ENCODE data around the gene TPPP.

TPPP gene

GRCh38 chr5:651296-652022, 41.7 kb downstream of the TPPP start:
- Histone ChIP-seq H3K27me3 (ENCODE audit: control insufficient read depth, insufficient read depth, low read length) (no peaks in the 10 kb centered on the region), H3K4me3 (ENCODE audit: low read depth, low read length) (no peak overlapping the region), H3K27ac (ENCODE audit: low read depth, low read length) (no peak overlapping the region), H3K9ac (ENCODE audit: low read depth, low read length) (no peak overlapping the region), H3K9me3 (ENCODE audit: control insufficient read depth, insufficient read depth, low read length) (peaks cover 21% of the 10 kb centered on the region), H3K4me1 (ENCODE audit: control insufficient read depth, insufficient read depth, low read length) (no peaks in the 10 kb centered on the region), H3K36me3 (ENCODE audit: control insufficient read depth, insufficient read depth, low read length) (peaks cover 70% of the 10 kb centered on the region)

GRCh38 chr5:647727-648126, 45.4 kb downstream of the TPPP start:
- Histone ChIP-seq H3K27ac (ENCODE audit: low read depth, low read length) (no peak overlapping the region), H3K27me3 (ENCODE audit: control insufficient read depth, insufficient read depth, low read length) (no peaks in the 10 kb centered on the region), H3K4me3 (ENCODE audit: low read depth, low read length) (no peak overlapping the region), H3K9me3 (ENCODE audit: control insufficient read depth, insufficient read depth, low read length) (peaks cover 21% of the 10 kb centered on the region), H3K9ac (ENCODE audit: low read depth, low read length) (no peak overlapping the region), H3K4me1 (ENCODE audit: control insufficient read depth, insufficient read depth, low read length) (no peaks in the 10 kb centered on the region), H3K36me3 (ENCODE audit: control insufficient read depth, insufficient read depth, low read length) (peaks cover 79% of the 10 kb centered on the region)

- no peaks in the 10 kb centered on the region for H3K4me1 ChIP-seq (ENCODE audit: control insufficient read depth, insufficient read depth, low read length)
- peaks cover 79% of the 10 kb centered on the region for H3K36me3 ChIP-seq (ENCODE audit: control insufficient read depth, insufficient read depth, low read length)
- no peaks in the 10 kb centered on the region for H3K27me3 ChIP-seq (ENCODE audit: control insufficient read depth, insufficient read depth, low read length)
- no peak overlapping the region for H3K27ac ChIP-seq (ENCODE audit: low read depth, low read length)
- peaks cover 21% of the 10 kb centered on the region for H3K9me3 ChIP-seq (ENCODE audit: control insufficient read depth, insufficient read depth, low read length)
- no peak overlapping the region for H3K4me3 ChIP-seq (ENCODE audit: low read depth, low read length)
- no peak overlapping the region for H3K9ac ChIP-seq (ENCODE audit: low read depth, low read length)
These were observed 45.8 kb downstream of the TPPP start for GRCh38 chr5:647311-647710.

- H3K9me3 ChIP-seq (ENCODE audit: control insufficient read depth, insufficient read depth, low read length): peaks cover 21% of the 10 kb centered on the region
- no peak overlapping the region for H3K27ac ChIP-seq (ENCODE audit: low read depth, low read length)
- no peak overlapping the region for H3K4me3 ChIP-seq (ENCODE audit: low read depth, low read length)
- H3K27me3 ChIP-seq (ENCODE audit: control insufficient read depth, insufficient read depth, low read length): no peaks in the 10 kb centered on the region
- no peaks in the 10 kb centered on the region for H3K4me1 ChIP-seq (ENCODE audit: control insufficient read depth, insufficient read depth, low read length)
- H3K36me3 ChIP-seq (ENCODE audit: control insufficient read depth, insufficient read depth, low read length): peaks cover 77% of the 10 kb centered on the region
- H3K9ac ChIP-seq (ENCODE audit: low read depth, low read length): no peak overlapping the region
These were observed 46.6 kb downstream of the TPPP start for GRCh38 chr5:646396-647201.

- Histone ChIP-seq H3K9ac (ENCODE audit: low read depth, low read length) (no peak overlapping the region), H3K36me3 (ENCODE audit: control insufficient read depth, insufficient read depth, low read length) (peaks cover 83% of the 10 kb centered on the region), H3K4me3 (ENCODE audit: low read depth, low read length) (no peak overlapping the region), H3K9me3 (ENCODE audit: control insufficient read depth, insufficient read depth, low read length) (peaks cover 21% of the 10 kb centered on the region), H3K4me1 (ENCODE audit: control insufficient read depth, insufficient read depth, low read length) (no peaks in the 10 kb centered on the region), H3K27ac (ENCODE audit: low read depth, low read length) (no peak overlapping the region), H3K27me3 (ENCODE audit: control insufficient read depth, insufficient read depth, low read length) (no peaks in the 10 kb centered on the region)
These were observed 47.7 kb downstream of the TPPP start for GRCh38 chr5:645421-645820.

GRCh38 chr5:644971-645370, 48.2 kb downstream of the TPPP start:
- no peaks in the 10 kb centered on the region for H3K4me1 ChIP-seq (ENCODE audit: control insufficient read depth, insufficient read depth, low read length)
- no peaks in the 10 kb centered on the region for H3K27me3 ChIP-seq (ENCODE audit: control insufficient read depth, insufficient read depth, low read length)
- no peak overlapping the region for H3K27ac ChIP-seq (ENCODE audit: low read depth, low read length)
- no peak overlapping the region for H3K9ac ChIP-seq (ENCODE audit: low read depth, low read length)
- H3K36me3 ChIP-seq (ENCODE audit: control insufficient read depth, insufficient read depth, low read length): peaks cover 88% of the 10 kb centered on the region
- H3K4me3 ChIP-seq (ENCODE audit: low read depth, low read length): no peak overlapping the region
- peaks cover 21% of the 10 kb centered on the region for H3K9me3 ChIP-seq (ENCODE audit: control insufficient read depth, insufficient read depth, low read length)

- Histone ChIP-seq H3K4me3 (ENCODE audit: low read depth, low read length) (no peak overlapping the region), H3K9ac (ENCODE audit: low read depth, low read length) (no peak overlapping the region), H3K9me3 (ENCODE audit: control insufficient read depth, insufficient read depth, low read length) (peaks cover 21% of the 10 kb centered on the region), H3K27ac (ENCODE audit: low read depth, low read length) (no peak overlapping the region), H3K27me3 (ENCODE audit: control insufficient read depth, insufficient read depth, low read length) (no peaks in the 10 kb centered on the region), H3K4me1 (ENCODE audit: control insufficient read depth, insufficient read depth, low read length) (no peaks in the 10 kb centered on the region), H3K36me3 (ENCODE audit: control insufficient read depth, insufficient read depth, low read length) (peaks cover 91% of the 10 kb centered on the region)
These were observed 48.6 kb downstream of the TPPP start for GRCh38 chr5:644509-644908.

GRCh38 chr5:643811-644271, 49.3 kb downstream of the TPPP start:
- peaks cover 16% of the 10 kb centered on the region for H3K9me3 ChIP-seq (ENCODE audit: control insufficient read depth, insufficient read depth, low read length)
- H3K27ac ChIP-seq (ENCODE audit: low read depth, low read length): no peak overlapping the region
- H3K4me1 ChIP-seq (ENCODE audit: control insufficient read depth, insufficient read depth, low read length): no peaks in the 10 kb centered on the region
- no peak overlapping the region for H3K9ac ChIP-seq (ENCODE audit: low read depth, low read length)
- H3K4me3 ChIP-seq (ENCODE audit: low read depth, low read length): no peak overlapping the region
- no peaks in the 10 kb centered on the region for H3K27me3 ChIP-seq (ENCODE audit: control insufficient read depth, insufficient read depth, low read length)
- peaks cover 95% of the 10 kb centered on the region for H3K36me3 ChIP-seq (ENCODE audit: control insufficient read depth, insufficient read depth, low read length)

GRCh38 chr5:643351-643801, 49.8 kb downstream of the TPPP start:
- Histone ChIP-seq H3K27ac (ENCODE audit: low read depth, low read length) (no peak overlapping the region), H3K4me3 (ENCODE audit: low read depth, low read length) (no peak overlapping the region), H3K9ac (ENCODE audit: low read depth, low read length) (no peak overlapping the region), H3K27me3 (ENCODE audit: control insufficient read depth, insufficient read depth, low read length) (no peaks in the 10 kb centered on the region), H3K9me3 (ENCODE audit: control insufficient read depth, insufficient read depth, low read length) (peaks cover 13% of the 10 kb centered on the region; the same call in 1 of the 2 replicates), H3K4me1 (ENCODE audit: control insufficient read depth, insufficient read depth, low read length) (no peaks in the 10 kb centered on the region), H3K36me3 (ENCODE audit: control insufficient read depth, insufficient read depth, low read length) (peaks cover 95% of the 10 kb centered on the region)

GRCh38 chr5:642481-642880, 50.7 kb downstream of the TPPP start:
- H3K36me3 ChIP-seq (ENCODE audit: control insufficient read depth, insufficient read depth, low read length): peaks cover 94% of the 10 kb centered on the region
- H3K27me3 ChIP-seq (ENCODE audit: control insufficient read depth, insufficient read depth, low read length): no peaks in the 10 kb centered on the region
- H3K4me3 ChIP-seq (ENCODE audit: low read depth, low read length): no peak overlapping the region
- H3K27ac ChIP-seq (ENCODE audit: low read depth, low read length): no peak overlapping the region
- H3K9me3 ChIP-seq (ENCODE audit: control insufficient read depth, insufficient read depth, low read length): peaks cover 4% of the 10 kb centered on the region; the same call in 1 of the 2 replicates
- H3K4me1 ChIP-seq (ENCODE audit: control insufficient read depth, insufficient read depth, low read length): no peaks in the 10 kb centered on the region
- H3K9ac ChIP-seq (ENCODE audit: low read depth, low read length): no peak overlapping the region

- H3K4me3 ChIP-seq (ENCODE audit: low read depth, low read length): no peak overlapping the region
- no peak overlapping the region for H3K9ac ChIP-seq (ENCODE audit: low read depth, low read length)
- H3K9me3 ChIP-seq (ENCODE audit: control insufficient read depth, insufficient read depth, low read length): no peaks in the 10 kb centered on the region
- no peak overlapping the region for H3K27ac ChIP-seq (ENCODE audit: low read depth, low read length)
- no peaks in the 10 kb centered on the region for H3K4me1 ChIP-seq (ENCODE audit: control insufficient read depth, insufficient read depth, low read length)
- H3K36me3 ChIP-seq (ENCODE audit: control insufficient read depth, insufficient read depth, low read length): peaks cover 94% of the 10 kb centered on the region
- no peaks in the 10 kb centered on the region for H3K27me3 ChIP-seq (ENCODE audit: control insufficient read depth, insufficient read depth, low read length)
These were observed 51.8 kb downstream of the TPPP start for GRCh38 chr5:641331-641765.

All from HUES48 (cell line).